Measurements from ENCODE around the gene PHLPP2. TPM values are rescaled to one million over a fixed set of nuclear protein-coding genes. Genes with fewer than 3 reads are reported as not detected.

The PHLPP2 gene
- total RNA-seq, 1 experiment from 2014 or later = 4.4 TPM

DNA sequence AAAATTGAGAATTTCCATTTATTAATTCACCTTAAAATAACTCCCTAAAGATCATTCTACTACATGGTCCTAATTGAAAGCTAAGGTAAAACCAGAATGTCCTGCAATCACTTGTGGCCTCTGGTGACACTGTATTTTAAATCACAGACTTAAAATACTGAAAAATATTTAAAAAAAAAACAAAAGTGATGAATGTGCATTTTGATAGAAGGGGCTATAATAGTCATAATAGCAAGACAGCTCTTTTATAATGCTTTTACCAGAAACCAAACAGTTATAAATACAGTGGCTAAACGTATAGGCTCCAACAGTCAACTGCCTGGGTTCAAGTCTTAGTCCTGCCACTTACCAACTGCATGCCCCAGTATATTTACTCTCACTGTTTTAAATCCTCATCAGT is 21.2 kb downstream of the PHLPP2 start:
- DNase-seq = no peak
- Histone ChIP-seq H4K20me1 (ENCODE audit: low read length) (no peaks in the 10 kb centered on the region), H3K79me2 (ENCODE audit: low read length) (0 out of 2 replicates have a peak, but pooled peaks cover 5% of the 10 kb centered on the region), H3K9me3 (ENCODE audit: low read length) (no peaks in the 10 kb centered on the region), H3K9ac (ENCODE audit: low read length) (no peak overlapping the region), H3K36me3 (ENCODE audit: low read depth, low read length) (no peaks in the 10 kb centered on the region), H3K9me2 (replicated peaks; ENCODE audit: low read length) (no peaks in the 10 kb centered on the region), H3K4me1 (ENCODE audit: insufficient read depth, low read length) (peaks cover 6% of the 10 kb centered on the region), H3F3A (ENCODE audit: low read length, unreplicated experiment) (no peaks in the 10 kb centered on the region), H3K4me3 (ENCODE audit: low read length) (no peak overlapping the region), H3K27ac (ENCODE audit: low read length) (no peak overlapping the region), H2AFZ (ENCODE audit: low read length) (no peak overlapping the region), H3K27me3 (ENCODE audit: low read length) (no peaks in the 10 kb centered on the region), H3K4me2 (ENCODE audit: low read length) (no peak overlapping the region)
- no peak for TF ChIP-seq EZH2phosphoT487 (IDR thresholded peaks at IDR 0.05; ENCODE audit: borderline replicate concordance, low read length)
- TF ChIP-seq CTCF (conservative IDR thresholded peaks at IDR 0.05; ENCODE audit: low read depth, low read length) = no peak
- TF ChIP-seq EZH2 (IDR thresholded peaks at IDR 0.05; ENCODE audit: low read length, unreplicated experiment) = no peak
- POLR2A ChIA-PET (ENCODE audit: unreplicated experiment) = no interaction called here
- intact Hi-C loops (cut with micrococcal nuclease) = no loop called here
- no TSS peak for BruUV-seq (replicated peaks)
- CTCF ChIA-PET = no interaction called here
- no peak for ATAC-seq

- POLR2A ChIA-PET (ENCODE audit: unreplicated experiment) = no interaction called here
- BruUV-seq (replicated peaks) = no TSS peak
Observed at GRCh38 chr16:71700831-71701230, 23.7 kb downstream of the PHLPP2 start.

GRCh38 chr16:71698491-71698890 is 26.0 kb downstream of the PHLPP2 start:
- BruUV-seq (replicated peaks) = no TSS peak
- ChIA-PET POLR2A (ENCODE audit: unreplicated experiment) (no interaction called here), CTCF (no interaction called here)
- no peak overlapping the region for H3K27ac ChIP-seq (ENCODE audit: low read length)
- DNase-seq (no peak), ATAC-seq (no peak)
- no peak overlapping the region for H2AFZ ChIP-seq (ENCODE audit: low read length)
- H4K20me1 ChIP-seq (ENCODE audit: low read length) = no peaks in the 10 kb centered on the region
- no peaks in the 10 kb centered on the region for H3K4me1 ChIP-seq (ENCODE audit: insufficient read depth, low read length)
- H3K9me2 ChIP-seq (replicated peaks; ENCODE audit: low read length) = no peaks in the 10 kb centered on the region
- intact Hi-C loops (cut with micrococcal nuclease) = no loop called here
- H3K4me2 ChIP-seq (ENCODE audit: low read length) = no peak overlapping the region
- no peaks in the 10 kb centered on the region for H3K9me3 ChIP-seq (ENCODE audit: low read length)
- no peaks in the 10 kb centered on the region for H3K27me3 ChIP-seq (ENCODE audit: low read length)
- H3K4me3 ChIP-seq (ENCODE audit: low read length) = no peak overlapping the region
- no peak for TF ChIP-seq CTCF (conservative IDR thresholded peaks at IDR 0.05; ENCODE audit: low read depth, low read length)
- TF ChIP-seq EZH2phosphoT487 (IDR thresholded peaks at IDR 0.05; ENCODE audit: borderline replicate concordance, low read length) = no peak
- TF ChIP-seq EZH2 (IDR thresholded peaks at IDR 0.05; ENCODE audit: low read length, unreplicated experiment) = no peak
- no peaks in the 10 kb centered on the region for H3K36me3 ChIP-seq (ENCODE audit: low read depth, low read length)
- no peak overlapping the region for H3K9ac ChIP-seq (ENCODE audit: low read length)
- no peaks in the 10 kb centered on the region for H3K79me2 ChIP-seq (ENCODE audit: low read length)
- no peaks in the 10 kb centered on the region for H3F3A ChIP-seq (ENCODE audit: low read length, unreplicated experiment)

More at GRCh38 chr16:71700831-71701230, 23.7 kb downstream of the PHLPP2 start:
- Histone ChIP-seq H3K4me1 (ENCODE audit: insufficient read depth, low read length) (no peaks in the 10 kb centered on the region), H3K27me3 (ENCODE audit: low read length) (no peaks in the 10 kb centered on the region), H3F3A (ENCODE audit: low read length, unreplicated experiment) (no peaks in the 10 kb centered on the region), H3K9me3 (ENCODE audit: low read length) (no peaks in the 10 kb centered on the region), H3K79me2 (ENCODE audit: low read length) (no peaks in the 10 kb centered on the region), H3K4me3 (ENCODE audit: low read length) (no peak overlapping the region), H3K36me3 (ENCODE audit: low read depth, low read length) (no peaks in the 10 kb centered on the region), H3K9me2 (replicated peaks; ENCODE audit: low read length) (no peaks in the 10 kb centered on the region), H2AFZ (ENCODE audit: low read length) (no peak overlapping the region), H4K20me1 (ENCODE audit: low read length) (no peaks in the 10 kb centered on the region), H3K27ac (ENCODE audit: low read length) (no peak overlapping the region), H3K4me2 (ENCODE audit: low read length) (no peak overlapping the region), H3K9ac (ENCODE audit: low read length) (no peak overlapping the region)
- TF ChIP-seq EZH2 (IDR thresholded peaks at IDR 0.05; ENCODE audit: low read length, unreplicated experiment) (no peak), EZH2phosphoT487 (IDR thresholded peaks at IDR 0.05; ENCODE audit: borderline replicate concordance, low read length) (no peak), CTCF (conservative IDR thresholded peaks at IDR 0.05; ENCODE audit: low read depth, low read length) (no peak)
- ATAC-seq = no peak
- intact Hi-C loops (cut with micrococcal nuclease) = no loop called here
- CTCF ChIA-PET = no interaction called here
- no peak for DNase-seq
